ENCODE data around the gene ACSL3.
"Not testable (repeated sequence)": the region's sequence is repeated elsewhere in the genome, so short reads cannot be mapped to it uniquely, and the experiment has no call there.

DNA sequence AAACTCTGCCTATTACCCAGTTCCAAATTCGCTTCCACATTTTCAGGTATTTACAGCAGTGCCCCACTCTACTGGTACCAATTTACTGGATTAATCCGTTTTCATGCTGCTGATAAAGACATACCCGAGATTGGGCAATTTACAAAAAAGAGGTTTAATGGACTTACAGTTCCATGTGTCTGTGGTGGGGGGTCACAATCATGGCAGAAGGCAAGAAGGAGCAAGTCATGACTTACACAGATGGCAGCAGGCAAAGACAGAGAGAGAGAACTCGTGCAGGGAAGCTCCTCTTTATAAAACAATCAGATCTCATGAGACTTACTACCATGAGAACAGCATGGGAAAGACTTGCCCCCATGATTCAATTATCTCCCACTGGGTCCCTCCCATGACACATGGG lies 129.4 kb downstream of the ACSL3 start:
- not testable (repeated sequence) for TF ChIP-seq EZH2 (IDR thresholded peaks at IDR 0.05)
- TF ChIP-seq, protein P1, sequence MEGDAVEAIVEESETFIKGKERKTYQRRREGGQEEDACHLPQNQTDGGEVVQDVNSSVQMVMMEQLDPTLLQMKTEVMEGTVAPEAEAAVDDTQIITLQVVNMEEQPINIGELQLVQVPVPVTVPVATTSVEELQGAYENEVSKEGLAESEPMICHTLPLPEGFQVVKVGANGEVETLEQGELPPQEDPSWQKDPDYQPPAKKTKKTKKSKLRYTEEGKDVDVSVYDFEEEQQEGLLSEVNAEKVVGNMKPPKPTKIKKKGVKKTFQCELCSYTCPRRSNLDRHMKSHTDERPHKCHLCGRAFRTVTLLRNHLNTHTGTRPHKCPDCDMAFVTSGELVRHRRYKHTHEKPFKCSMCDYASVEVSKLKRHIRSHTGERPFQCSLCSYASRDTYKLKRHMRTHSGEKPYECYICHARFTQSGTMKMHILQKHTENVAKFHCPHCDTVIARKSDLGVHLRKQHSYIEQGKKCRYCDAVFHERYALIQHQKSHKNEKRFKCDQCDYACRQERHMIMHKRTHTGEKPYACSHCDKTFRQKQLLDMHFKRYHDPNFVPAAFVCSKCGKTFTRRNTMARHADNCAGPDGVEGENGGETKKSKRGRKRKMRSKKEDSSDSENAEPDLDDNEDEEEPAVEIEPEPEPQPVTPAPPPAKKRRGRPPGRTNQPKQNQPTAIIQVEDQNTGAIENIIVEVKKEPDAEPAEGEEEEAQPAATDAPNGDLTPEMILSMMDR (IDR thresholded peaks at IDR 0.05) = not testable (repeated sequence)
